HG03520 (cell line): Measurements from ENCODE around the gene CCL4L2.
"Not testable (repeated sequence)": the region's sequence is repeated elsewhere in the genome, so short reads cannot be mapped to it uniquely, and the experiment has no call there.

Experiments
- ATAC-seq: cut with Tn5 transposase; IDR thresholded peaks from one replicate; pipeline ENCODE4 v1.9.1; 2021; ENCODE audit warnings: mild to moderate bottlenecking, moderate library complexity; ENCODE audit not compliant: unreplicated experiment

Gene CCL4L2

GRCh38 chr17:36219556-36219955, 8.7 kb downstream of the CCL4L2 start:
- ATAC-seq: not testable (repeated sequence)

GRCh38 chr17:36220737-36221580, 10.1 kb downstream of the CCL4L2 start:
- not testable (repeated sequence) for ATAC-seq

GRCh38 chr17:36221581-36222100, 10.8 kb downstream of the CCL4L2 start:
- ATAC-seq: not testable (repeated sequence)

GRCh38 chr17:36222967-36223366, 12.1 kb downstream of the CCL4L2 start:
- not testable (repeated sequence) for ATAC-seq

GRCh38 chr17:36229644-36230043, 18.8 kb downstream of the CCL4L2 start:
- not testable (repeated sequence) for ATAC-seq

- not testable (repeated sequence) for ATAC-seq
Measured at GRCh38 chr17:36242046-36242445, 31.2 kb downstream of the CCL4L2 start.
